Fibroblast of the aortic adventitia (primary cell): ENCODE measurements around the gene CCR5AS.

Experiments
- DNase-seq: peaks from one replicate; pipeline ENCODE4 v3.0.0-alpha.2; 2010; ENCODE audit warnings: low read depth
- H3K4me3 ChIP-seq: 2 replicates; pipeline ENCODE4 v1.5.1; 2011; ENCODE audit warnings: low read depth, mild to moderate bottlenecking, control low read depth, low read length, moderate library complexity
- TF ChIP-seq, protein P1 (sequence below): IDR thresholded peaks from 2 replicates; pipeline ENCODE4 v1.5.1; 2011; ENCODE audit warnings: mild to moderate bottlenecking, low read length, control low read depth, inconsistent platforms; ENCODE audit not compliant: insufficient read depth

Gene CCR5AS

DNA sequence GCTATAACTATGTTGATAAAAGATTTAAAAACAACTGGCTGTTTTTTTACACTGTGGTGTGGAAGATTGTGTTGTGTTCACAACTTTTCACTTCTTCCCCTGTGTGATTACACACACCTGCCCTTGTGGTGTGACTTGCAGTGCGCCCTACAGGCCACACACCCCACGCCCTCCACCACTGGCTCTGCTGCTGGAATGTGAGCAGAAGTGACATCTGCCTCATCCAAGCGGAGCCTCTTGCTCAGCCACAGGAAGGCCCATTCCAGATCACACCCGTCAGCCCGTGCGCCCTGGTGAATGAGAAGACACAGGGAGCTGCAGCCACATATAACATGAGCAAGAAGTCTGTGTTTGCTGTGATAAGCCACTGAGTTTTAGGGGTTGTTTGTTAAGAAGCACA lies 46.0 kb downstream of the CCR5AS start:
- DNase-seq: no peak
- no peak overlapping the region for H3K4me3 ChIP-seq
- TF ChIP-seq, protein P1, sequence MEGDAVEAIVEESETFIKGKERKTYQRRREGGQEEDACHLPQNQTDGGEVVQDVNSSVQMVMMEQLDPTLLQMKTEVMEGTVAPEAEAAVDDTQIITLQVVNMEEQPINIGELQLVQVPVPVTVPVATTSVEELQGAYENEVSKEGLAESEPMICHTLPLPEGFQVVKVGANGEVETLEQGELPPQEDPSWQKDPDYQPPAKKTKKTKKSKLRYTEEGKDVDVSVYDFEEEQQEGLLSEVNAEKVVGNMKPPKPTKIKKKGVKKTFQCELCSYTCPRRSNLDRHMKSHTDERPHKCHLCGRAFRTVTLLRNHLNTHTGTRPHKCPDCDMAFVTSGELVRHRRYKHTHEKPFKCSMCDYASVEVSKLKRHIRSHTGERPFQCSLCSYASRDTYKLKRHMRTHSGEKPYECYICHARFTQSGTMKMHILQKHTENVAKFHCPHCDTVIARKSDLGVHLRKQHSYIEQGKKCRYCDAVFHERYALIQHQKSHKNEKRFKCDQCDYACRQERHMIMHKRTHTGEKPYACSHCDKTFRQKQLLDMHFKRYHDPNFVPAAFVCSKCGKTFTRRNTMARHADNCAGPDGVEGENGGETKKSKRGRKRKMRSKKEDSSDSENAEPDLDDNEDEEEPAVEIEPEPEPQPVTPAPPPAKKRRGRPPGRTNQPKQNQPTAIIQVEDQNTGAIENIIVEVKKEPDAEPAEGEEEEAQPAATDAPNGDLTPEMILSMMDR: no peak

DNA sequence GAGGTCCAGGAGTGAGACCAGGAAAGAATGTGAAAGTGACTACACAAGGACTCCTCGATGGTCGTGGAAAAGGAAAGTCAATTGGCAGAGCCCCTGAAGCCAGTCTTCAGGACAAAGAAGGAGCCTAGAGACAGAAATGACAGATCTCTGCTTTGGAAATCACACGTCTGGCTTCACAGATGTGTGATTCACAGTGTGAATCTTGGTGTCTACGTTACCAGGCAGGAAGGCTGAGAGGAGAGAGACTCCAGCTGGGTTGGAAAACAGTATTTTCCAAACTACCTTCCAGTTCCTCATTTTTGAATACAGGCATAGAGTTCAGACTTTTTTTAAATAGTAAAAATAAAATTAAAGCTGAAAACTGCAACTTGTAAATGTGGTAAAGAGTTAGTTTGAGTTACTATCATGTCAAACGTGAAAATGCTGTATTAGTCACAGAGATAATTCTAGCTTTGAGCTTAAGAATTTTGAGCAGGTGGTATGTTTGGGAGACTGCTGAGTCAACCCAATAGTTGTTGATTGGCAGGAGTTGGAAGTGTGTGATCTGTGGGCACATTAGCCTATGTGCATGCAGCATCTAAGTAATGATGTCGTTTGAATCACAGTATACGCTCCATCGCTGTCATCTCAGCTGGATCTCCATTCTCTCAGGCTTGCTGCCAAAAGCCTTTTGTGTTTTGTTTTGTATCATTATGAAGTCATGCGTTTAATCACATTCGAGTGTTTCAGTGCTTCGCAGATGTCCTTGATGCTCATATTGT lies 47.0 kb downstream of the CCR5AS start:
- TF ChIP-seq, protein P1: no peak
- DNase-seq: peak; percentile 15

DNA sequence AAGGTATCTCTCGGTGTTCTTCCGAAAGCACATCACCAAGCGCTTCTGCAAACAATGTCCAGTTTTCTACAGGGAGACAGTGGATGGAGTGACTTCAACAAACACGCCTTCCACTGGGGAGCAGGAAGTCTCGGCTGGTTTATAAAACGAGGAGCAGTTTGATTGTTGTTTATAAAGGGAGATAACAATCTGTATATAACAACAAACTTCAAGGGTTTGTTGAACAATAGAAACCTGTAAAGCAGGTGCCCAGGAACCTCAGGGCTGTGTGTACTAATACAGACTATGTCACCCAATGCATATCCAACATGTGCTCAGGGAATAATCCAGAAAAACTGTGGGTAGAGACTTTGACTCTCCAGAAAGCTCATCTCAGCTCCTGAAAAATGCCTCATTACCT lies 48.4 kb downstream of the CCR5AS start:
- DNase-seq: no peak
- H3K4me3 ChIP-seq: no peak overlapping the region
- TF ChIP-seq, protein P1: no peak

More for the DNA sequence above, 47.0 kb downstream of the CCR5AS start:
- no peak overlapping the region for H3K4me3 ChIP-seq

DNA sequence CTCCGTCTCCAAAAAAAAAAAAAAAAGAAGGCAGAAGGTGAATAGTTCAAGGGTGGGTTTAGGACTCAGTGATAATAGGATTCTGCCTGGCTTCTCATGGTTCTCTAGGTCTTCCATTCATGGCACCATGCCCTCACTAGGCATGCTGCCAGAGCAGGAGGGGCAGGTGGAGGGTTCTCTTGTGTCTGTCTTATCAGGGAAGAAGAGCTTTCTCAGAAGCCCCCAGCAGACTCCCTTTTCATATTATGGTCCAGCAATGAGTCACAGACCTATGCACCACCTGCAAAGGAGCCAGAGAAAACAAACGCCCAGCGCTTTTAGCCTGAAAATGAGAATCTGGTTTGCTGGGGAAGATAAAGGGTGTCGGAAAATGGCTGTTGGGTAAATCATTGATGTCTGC lies 50.0 kb downstream of the CCR5AS start:
- no peak overlapping the region for H3K4me3 ChIP-seq
- TF ChIP-seq, protein P1: no peak
- DNase-seq: no peak

DNA sequence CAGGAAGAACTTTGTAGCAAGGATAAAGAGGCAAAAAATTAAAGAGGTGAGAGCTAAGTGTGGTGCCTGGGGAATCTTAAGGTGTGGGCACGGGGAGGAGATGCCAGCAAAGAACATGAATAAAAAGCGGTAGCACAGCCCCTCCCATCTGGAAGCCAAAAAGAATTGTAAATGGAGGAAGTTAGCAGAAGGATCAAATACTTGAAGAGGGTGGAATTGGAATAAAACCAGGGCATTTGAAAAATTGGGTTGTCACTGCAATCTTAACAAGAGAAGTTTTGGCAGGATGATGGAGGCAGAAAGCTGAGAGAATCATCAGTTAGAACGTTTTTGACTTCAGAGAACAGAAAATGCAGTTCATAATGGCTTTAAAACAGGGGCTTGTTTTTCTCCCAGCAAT lies 50.6 kb downstream of the CCR5AS start:
- no peak overlapping the region for H3K4me3 ChIP-seq
- TF ChIP-seq, protein P1: no peak
- no peak for DNase-seq

DNA sequence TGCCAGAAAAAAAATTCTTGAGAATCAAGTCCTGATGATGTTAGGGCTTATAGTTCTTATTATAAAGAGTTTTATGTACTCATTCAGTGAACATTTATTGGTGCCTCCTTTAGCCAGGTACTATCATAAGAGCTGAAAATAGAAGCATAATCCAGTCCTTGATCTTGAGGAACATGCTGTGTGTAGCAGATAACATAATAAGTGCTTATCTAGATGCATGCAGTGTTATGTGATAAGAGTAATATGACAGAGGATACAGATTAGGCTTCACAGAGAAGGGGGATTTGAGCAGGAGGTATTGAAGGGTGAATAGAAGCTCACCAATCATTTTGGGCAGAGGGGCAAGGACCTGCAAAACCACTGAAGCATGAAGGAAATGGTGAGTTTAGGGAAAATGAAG lies 51.9 kb downstream of the CCR5AS start:
- no peak overlapping the region for H3K4me3 ChIP-seq
- TF ChIP-seq, protein P1: no peak
- DNase-seq: no peak

DNA sequence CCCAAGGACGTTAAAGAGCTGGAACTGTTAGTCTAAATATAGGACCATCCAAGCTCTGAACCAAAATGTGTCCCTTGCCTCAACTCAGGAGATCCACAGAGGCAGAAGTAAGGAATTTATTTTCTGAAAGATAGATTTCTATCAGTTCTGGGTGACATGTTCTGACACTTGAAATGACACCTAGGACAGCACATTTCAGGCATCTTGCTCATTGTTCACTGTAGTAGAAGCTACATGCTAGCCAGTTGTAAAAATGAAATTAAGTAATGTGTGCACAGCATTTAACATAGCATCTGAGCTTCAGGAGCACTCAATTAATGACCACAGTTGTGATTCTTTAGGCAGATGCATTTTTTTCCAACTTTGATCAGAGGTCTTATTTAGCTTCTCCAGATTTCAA lies 52.4 kb downstream of the CCR5AS start:
- DNase-seq: no peak
- H3K4me3 ChIP-seq: no peak overlapping the region
- TF ChIP-seq, protein P1: no peak
